Chondrocyte (in vitro differentiated cells): Measurements from ENCODE around the gene SNPH. TPM values are rescaled to one million over a fixed set of nuclear protein-coding genes. Genes with fewer than 3 reads are reported as not detected.
"Not testable (repeated sequence)": the region's sequence is repeated elsewhere in the genome, so short reads cannot be mapped to it uniquely, and the experiment has no call there.

Experiments
- DNase-seq: peaks from one replicate; pipeline ENCODE4 v3.0.0; 2021; ENCODE audit warnings: mixed read lengths, low spot score
- H3K27ac Mint-ChIP-seq: one replicate; pipeline ENCODE4 v1.8.0; 2021; ENCODE audit warnings: mild to moderate bottlenecking, moderate library complexity, mixed read lengths; ENCODE audit not compliant: unreplicated experiment
- H3K27me3 Mint-ChIP-seq: 2 replicates; pipeline ENCODE4 v1.8.0; 2021; ENCODE audit warnings: low read depth, mixed read lengths
- H3K36me3 Mint-ChIP-seq: 2 replicates; pipeline ENCODE4 v1.8.0; 2021; ENCODE audit warnings: low read depth, mixed read lengths
- H3K4me1 Mint-ChIP-seq: 2 replicates; pipeline ENCODE4 v1.8.0; 2021; ENCODE audit warnings: low read depth, mild to moderate bottlenecking, mixed read lengths
- H3K4me3 Mint-ChIP-seq: one replicate; pipeline ENCODE4 v1.8.0; 2021; ENCODE audit warnings: mild to moderate bottlenecking, moderate library complexity, mixed read lengths; ENCODE audit not compliant: unreplicated experiment
- H3K9me3 Mint-ChIP-seq: 2 replicates; pipeline ENCODE4 v1.8.0; 2021; ENCODE audit warnings: low read depth, mixed read lengths
- CTCF ChIP-seq: fragments of 200-600 bp; sonication (generic); IDR thresholded peaks from 2 replicates; pipeline ENCODE4 v1.5.0; 2021; ENCODE audit warnings: antibody characterized with exemption, mild to moderate bottlenecking, moderate library complexity
- total RNA-seq: library from RNA; stranded (reverse); gene quantifications from 3 replicates; pipeline ENCODE4 v1.2.1, GENCODE V29; 2021

SNPH gene
- total RNA-seq, 1 donor from 2014 or later: 12.8 TPM

GRCh38 chr20:1337441-1337840, 71.3 kb downstream of the SNPH start:
- Mint-ChIP-seq H3K9me3 (no peaks in the 10 kb centered on the region), H3K4me1 (peaks cover 5% of the 10 kb centered on the region), H3K4me3 (no peak overlapping the region), H3K36me3 (no peaks in the 10 kb centered on the region), H3K27me3 (no peaks in the 10 kb centered on the region), H3K27ac (no peak overlapping the region)
- DNase-seq: no peak
- TF ChIP-seq CTCF: no peak

- Mint-ChIP-seq H3K27me3 (no peaks in the 10 kb centered on the region), H3K36me3 (no peaks in the 10 kb centered on the region), H3K9me3 (no peaks in the 10 kb centered on the region), H3K27ac (no peak overlapping the region), H3K4me1 (peaks cover 5% of the 10 kb centered on the region), H3K4me3 (no peak overlapping the region)
- TF ChIP-seq CTCF: no peak
- no peak for DNase-seq
These were observed 72.0 kb downstream of the SNPH start for GRCh38 chr20:1338096-1338495.

- Mint-ChIP-seq H3K9me3 (no peaks in the 10 kb centered on the region), H3K4me3 (no peak overlapping the region), H3K4me1 (peaks cover 8% of the 10 kb centered on the region), H3K27me3 (no peaks in the 10 kb centered on the region), H3K36me3 (no peaks in the 10 kb centered on the region), H3K27ac (no peak overlapping the region)
- DNase-seq: no peak
- TF ChIP-seq CTCF: no peak
These were observed 72.7 kb downstream of the SNPH start for GRCh38 chr20:1338801-1339200.

- Mint-ChIP-seq H3K4me3 (no peak overlapping the region), H3K36me3 (no peaks in the 10 kb centered on the region), H3K27me3 (no peaks in the 10 kb centered on the region), H3K27ac (no peak overlapping the region), H3K4me1 (peaks cover 10% of the 10 kb centered on the region), H3K9me3 (peaks cover 4% of the 10 kb centered on the region)
- TF ChIP-seq CTCF: no peak
- no peak for DNase-seq
These were observed 75.6 kb downstream of the SNPH start for GRCh38 chr20:1341561-1342265.

GRCh38 chr20:1343446-1344124, 77.5 kb downstream of the SNPH start:
- TF ChIP-seq CTCF: peak; percentile 26
- H3K4me1 Mint-ChIP-seq: peaks cover 10% of the 10 kb centered on the region
- H3K27me3 Mint-ChIP-seq, H3K4me3 Mint-ChIP-seq, H3K36me3 Mint-ChIP-seq, H3K27ac Mint-ChIP-seq, DNase-seq: not testable (repeated sequence)
- H3K9me3 Mint-ChIP-seq: peaks cover 17% of the 10 kb centered on the region
